K562 (cell line): ENCODE data around the gene AP1G1. TPM values are rescaled to one million over a fixed set of nuclear protein-coding genes. Genes with fewer than 3 reads are reported as not detected.

Source experiments
- ATAC-seq: fragments of 200-7000 bp; cut with Tn5 transposase; 3 replicates; pipeline ENCODE4 v1.9.1; 2020; ENCODE audit warnings: moderate library complexity
- BruUV-seq: library from RNA; stranded (reverse); fragments of 400-500 nt; replicated peaks from 2 replicates; lab custom pipeline; 2021; lab: Mats Ljungman, UMichigan
- CTCF ChIA-PET: fragments of 300-600 bp; formaldehyde crosslinking; extraction: SDS; loops from one replicate; lab custom pipeline; 2021; ENCODE audit warnings: low intra/inter-chr PET ratio; lab: Yijun Ruan, JAX
- POLR2A ChIA-PET: fragments of 300-600, 350-650 bp; sonication (Branson Sonifier 250); formaldehyde crosslinking; extraction: SDS; loops from one replicate; lab custom pipeline; 2021; ENCODE audit warnings: antibody characterized with exemption, inconsistent platforms; lab: Yijun Ruan, JAX
- DNase-seq, 4 experiments: peaks; one replicate each; pipeline versions ENCODE4 v3.0.0 to v3.0.0-alpha.2; 2011 to 2018; ENCODE audit warnings: low spot score in 3 of 4, mixed read lengths in 3 of 4; ENCODE audit errors: extremely low read depth in 1 of 4
- FAIRE-seq: peaks from 2 replicates; lab custom pipeline; 2011; peaks lifted over from hg19 to GRCh38; lab: Jason Lieb, UNC
- H2AFZ ChIP-seq: 2 replicates; pipeline ENCODE4 v1.6.0; 2011; ENCODE audit warnings: low read depth, low read length, control low read depth, inconsistent platforms
- H3K27ac ChIP-seq: fragments of 200-600 bp; 3 replicates; pipeline ENCODE4 v1.8.0; 2011; ENCODE audit warnings: low read depth, mild to moderate bottlenecking, control low read depth, inconsistent platforms, low read length, moderate library complexity, mixed read lengths; ENCODE audit errors: extremely low read depth
- H3K27me3 ChIP-seq, 2 experiments: fragments of 300-600 bp in 1 of 2; 2 replicates in 1 of 2; 3 replicates in 1 of 2; pipeline versions ENCODE4 v1.6.0 to v1.8.0; 2011; ENCODE audit warnings: inconsistent platforms in 2 of 2, low read length in 2 of 2, mild to moderate bottlenecking in 1 of 2, mixed read lengths in 1 of 2, moderate library complexity in 1 of 2; ENCODE audit not compliant: control insufficient read depth in 2 of 2, insufficient read depth in 2 of 2
- H3K36me3 ChIP-seq: fragments of 300-600 bp; 3 replicates; pipeline ENCODE4 v1.8.0; 2011; ENCODE audit warnings: mild to moderate bottlenecking, low read length, inconsistent platforms; ENCODE audit not compliant: control insufficient read depth, insufficient read depth
- H3K4me1 ChIP-seq, 2 experiments: fragments of 200-600 bp in 1 of 2; replicated peaks in 1 of 2; 2 replicates in 1 of 2; 3 replicates in 1 of 2; pipeline versions ENCODE4 v1.5.1 to v1.8.0; 2011; ENCODE audit warnings: inconsistent platforms in 2 of 2, low read length in 2 of 2, mild to moderate bottlenecking in 1 of 2, mixed read lengths in 1 of 2, moderate library complexity in 1 of 2; ENCODE audit not compliant: control insufficient read depth in 2 of 2, insufficient read depth in 2 of 2
- H3K4me2 ChIP-seq: 2 replicates; pipeline ENCODE4 v1.6.1; 2011; ENCODE audit warnings: low read length, control low read depth, inconsistent platforms, mixed read lengths; ENCODE audit not compliant: insufficient read depth
- H3K4me3 ChIP-seq: fragments of 200-600 bp; sonication (generic), shearing (Covaris generic); 2 replicates; pipeline ENCODE4 v1.5.1; 2016; ENCODE audit warnings: control low read depth, inconsistent platforms
- H3K79me2 ChIP-seq: fragments of 200-600 bp; 3 replicates; pipeline ENCODE4 v1.8.0; 2011; ENCODE audit warnings: low read length, inconsistent platforms; ENCODE audit not compliant: control insufficient read depth, insufficient read depth
- H3K9ac ChIP-seq, 2 experiments: 2 replicates each; pipeline versions ENCODE4 v1.6.0 to v1.6.1; 2011; ENCODE audit warnings: low read depth in 2 of 2, low read length in 2 of 2, control low read depth in 1 of 2, inconsistent platforms in 1 of 2, mild to moderate bottlenecking in 1 of 2, mixed read lengths in 1 of 2; ENCODE audit not compliant: insufficient read depth in 1 of 2
- H3K9me1 ChIP-seq: one replicate; pipeline ENCODE4 v1.6.0; 2011; ENCODE audit warnings: inconsistent platforms, mild to moderate bottlenecking, low read length, moderate library complexity; ENCODE audit not compliant: control insufficient read depth, insufficient read depth
- H3K9me3 ChIP-seq: replicated peaks from 2 replicates; pipeline ENCODE4 v1.5.1; 2011; ENCODE audit warnings: low read depth, low read length, inconsistent platforms; ENCODE audit not compliant: control insufficient read depth, insufficient read depth
- H4K20me1 ChIP-seq: replicated peaks from 2 replicates; pipeline ENCODE4 v1.6.1; 2011; ENCODE audit warnings: low read length, inconsistent platforms, mixed read lengths; ENCODE audit not compliant: control insufficient read depth, insufficient read depth
- BDP1 ChIP-seq: IDR thresholded peaks from 3 replicates; pipeline ENCODE4 v1.6.1; 2011; ENCODE audit not compliant: insufficient read length, insufficient read depth
- HINFP ChIP-seq: fragments of 450-650 bp; conservative IDR thresholded peaks from 2 replicates; pipeline ENCODE4 v1.6.1; 2016; ENCODE audit warnings: missing genetic modification characterization, low read depth, mild to moderate bottlenecking, control low read depth, missing compliant biosample characterization
- HNRNPH1 ChIP-seq: fragments of 200-400 bp; formaldehyde crosslinking; optimal IDR thresholded peaks from 2 replicates; pipeline ENCODE3; 2017; ENCODE audit warnings: low read depth, mild to moderate bottlenecking, low read length, moderate library complexity
- ILK ChIP-seq: fragments of 450-650 bp; IDR thresholded peaks from 2 replicates; pipeline ENCODE4 v1.6.1; 2016; ENCODE audit warnings: missing genetic modification characterization, low read depth, mild to moderate bottlenecking, missing compliant biosample characterization, moderate library complexity, borderline replicate concordance
- NR1H2 ChIP-seq: sonication (generic); formaldehyde crosslinking; IDR thresholded peaks from 2 replicates; pipeline ENCODE4 v1.4.0; 2020; ENCODE audit warnings: mild to moderate bottlenecking, missing genetic modification reagents
- ZNF184 ChIP-seq: sonication (generic); formaldehyde crosslinking; IDR thresholded peaks from 2 replicates; pipeline ENCODE4 v1.5.0; 2020; ENCODE audit warnings: missing genetic modification reagents
- ZNF589 ChIP-seq: fragments of 200-800 bp; sonication (Bioruptor generic); IDR thresholded peaks from 2 replicates; pipeline ENCODE4 v1.6.1; 2016; ENCODE audit warnings: low read depth, missing genetic modification characterization, missing compliant biosample characterization
- WGBS: fragments of 100-300 bp; shearing (Covaris generic); methylation state at CpG from one replicate; pipeline ENCODE4 v1.1.6; 2016; ENCODE audit warnings: low coverage, mixed read lengths; ENCODE audit not compliant: insufficient coverage; ENCODE audit errors: missing lambda C conversion rate; 5-methylcytosine and 5-hydroxymethylcytosine counted together
- in situ Hi-C: fragments of 300-500 bp; cut with MboI; formaldehyde crosslinking; loops from 4 replicates; pipeline ENCODE4 v1.15.0; 2018; ENCODE audit warnings: inconsistent platforms, mixed read lengths
- intact Hi-C: fragments of 100-400 bp; cut with micrococcal nuclease; formaldehyde crosslinking; loops from 2 replicates; pipeline ENCODE4 v1.14.2; 2022
- polyA plus RNA-seq, 8 experiments: library from polyadenylated mRNA; depleted of rRNA in 4 of 8; stranded (reverse) in 5 of 8; unstranded in 3 of 8; fragments of >200 nt; fragmentation: Nextera tagmentation in 2 of 8; fragmentation: Illumina TruSeq in 1 of 8; extraction: Ambion mirVana in 2 of 8; extraction: Trizol in 1 of 8; gene quantifications; 2 replicates each; pipeline versions ENCODE4 v1.2.1 to v1.2.3, GENCODE V29; 2011 to 2014; ENCODE audit warnings: inconsistent platforms in 1 of 8, missing spikeins in 1 of 8
- total RNA-seq, 7 experiments: library from RNA; depleted of rRNA in 6 of 7; stranded (reverse); fragments of >200 nt in 6 of 7; fragmentation: Illumina TruSeq in 2 of 7; extraction: Trizol in 2 of 7; gene quantifications; 2 replicates each; pipeline versions ENCODE4 v1.2.1 to v1.2.3, GENCODE V29; 2011 to 2021; ENCODE audit warnings: low replicate concordance in 1 of 7
- TF ChIP-seq, protein P1 (sequence below): fragments of 450-650 bp; IDR thresholded peaks from 2 replicates; pipeline ENCODE4 v1.6.1; 2016; ENCODE audit warnings: low read depth, mild to moderate bottlenecking, moderate library complexity
- TF ChIP-seq, protein P2 (sequence below): fragments of 200-600 bp; sonication (generic); IDR thresholded peaks from one replicate; pipeline ENCODE4 v1.6.1; 2012; ENCODE audit warnings: mild to moderate bottlenecking, low read depth, low read length, inconsistent platforms

Gene AP1G1
- total and polyA plus RNA-seq, 9 of the 15 experiments (the other 6 are each of a cell fraction or from before 2014, with no cell fraction given), result 7.0 to 59.2 (median 42.0) TPM

GRCh38 chr16:71707199-71707598 is 101.4 kb downstream of the AP1G1 start:
- no peaks in the 10 kb centered on the region for H3K9me1 ChIP-seq
- H3K27me3 ChIP-seq, result no peaks in the 10 kb centered on the region
- DNase-seq, result no peak
- H3K9me3 ChIP-seq, result no peaks in the 10 kb centered on the region
- BruUV-seq, result no TSS peak
- ATAC-seq, result no peak
- H3K4me3 ChIP-seq, result no peak overlapping the region
- CTCF ChIA-PET, result no interaction called here
- 97% methylated on average over 5 of the region's 7 CpGs for WGBS
- no peak overlapping the region for H3K4me2 ChIP-seq
- H3K9ac ChIP-seq, result no peak overlapping the region
- no peaks in the 10 kb centered on the region for H4K20me1 ChIP-seq
- POLR2A ChIA-PET, result interaction anchor here (1.0 to 1.7 kb wide), 2 partner anchors 9 to 14 kb away, joined by 3 to 5 read pairs; no protein-coding TSS in a partner anchor
- FAIRE-seq, result no peak
- in situ Hi-C loops (no loop called here), intact Hi-C loops (no loop called here)
- H3K4me1 ChIP-seq, result no peaks in the 10 kb centered on the region
- H3K36me3 ChIP-seq, result no peaks in the 10 kb centered on the region; the same call in 2 of the 3 replicates
- H2AFZ ChIP-seq, result no peak overlapping the region
- H3K79me2 ChIP-seq, result no peaks in the 10 kb centered on the region
- no peak overlapping the region for H3K27ac ChIP-seq
- TF ChIP-seq, protein P1, sequence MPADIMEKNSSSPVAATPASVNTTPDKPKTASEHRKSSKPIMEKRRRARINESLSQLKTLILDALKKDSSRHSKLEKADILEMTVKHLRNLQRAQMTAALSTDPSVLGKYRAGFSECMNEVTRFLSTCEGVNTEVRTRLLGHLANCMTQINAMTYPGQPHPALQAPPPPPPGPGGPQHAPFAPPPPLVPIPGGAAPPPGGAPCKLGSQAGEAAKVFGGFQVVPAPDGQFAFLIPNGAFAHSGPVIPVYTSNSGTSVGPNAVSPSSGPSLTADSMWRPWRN, result no peak
- TF ChIP-seq ZNF184 (CRISPR knock-in tag) (no peak), NR1H2 (CRISPR knock-in tag) (no peak), ILK (tag) (no peak), HINFP (tag) (no peak), HNRNPH1 (no peak), BDP1 (no peak), ZNF589 (CRISPR knock-in tag) (no peak)
- TF ChIP-seq, protein P2, sequence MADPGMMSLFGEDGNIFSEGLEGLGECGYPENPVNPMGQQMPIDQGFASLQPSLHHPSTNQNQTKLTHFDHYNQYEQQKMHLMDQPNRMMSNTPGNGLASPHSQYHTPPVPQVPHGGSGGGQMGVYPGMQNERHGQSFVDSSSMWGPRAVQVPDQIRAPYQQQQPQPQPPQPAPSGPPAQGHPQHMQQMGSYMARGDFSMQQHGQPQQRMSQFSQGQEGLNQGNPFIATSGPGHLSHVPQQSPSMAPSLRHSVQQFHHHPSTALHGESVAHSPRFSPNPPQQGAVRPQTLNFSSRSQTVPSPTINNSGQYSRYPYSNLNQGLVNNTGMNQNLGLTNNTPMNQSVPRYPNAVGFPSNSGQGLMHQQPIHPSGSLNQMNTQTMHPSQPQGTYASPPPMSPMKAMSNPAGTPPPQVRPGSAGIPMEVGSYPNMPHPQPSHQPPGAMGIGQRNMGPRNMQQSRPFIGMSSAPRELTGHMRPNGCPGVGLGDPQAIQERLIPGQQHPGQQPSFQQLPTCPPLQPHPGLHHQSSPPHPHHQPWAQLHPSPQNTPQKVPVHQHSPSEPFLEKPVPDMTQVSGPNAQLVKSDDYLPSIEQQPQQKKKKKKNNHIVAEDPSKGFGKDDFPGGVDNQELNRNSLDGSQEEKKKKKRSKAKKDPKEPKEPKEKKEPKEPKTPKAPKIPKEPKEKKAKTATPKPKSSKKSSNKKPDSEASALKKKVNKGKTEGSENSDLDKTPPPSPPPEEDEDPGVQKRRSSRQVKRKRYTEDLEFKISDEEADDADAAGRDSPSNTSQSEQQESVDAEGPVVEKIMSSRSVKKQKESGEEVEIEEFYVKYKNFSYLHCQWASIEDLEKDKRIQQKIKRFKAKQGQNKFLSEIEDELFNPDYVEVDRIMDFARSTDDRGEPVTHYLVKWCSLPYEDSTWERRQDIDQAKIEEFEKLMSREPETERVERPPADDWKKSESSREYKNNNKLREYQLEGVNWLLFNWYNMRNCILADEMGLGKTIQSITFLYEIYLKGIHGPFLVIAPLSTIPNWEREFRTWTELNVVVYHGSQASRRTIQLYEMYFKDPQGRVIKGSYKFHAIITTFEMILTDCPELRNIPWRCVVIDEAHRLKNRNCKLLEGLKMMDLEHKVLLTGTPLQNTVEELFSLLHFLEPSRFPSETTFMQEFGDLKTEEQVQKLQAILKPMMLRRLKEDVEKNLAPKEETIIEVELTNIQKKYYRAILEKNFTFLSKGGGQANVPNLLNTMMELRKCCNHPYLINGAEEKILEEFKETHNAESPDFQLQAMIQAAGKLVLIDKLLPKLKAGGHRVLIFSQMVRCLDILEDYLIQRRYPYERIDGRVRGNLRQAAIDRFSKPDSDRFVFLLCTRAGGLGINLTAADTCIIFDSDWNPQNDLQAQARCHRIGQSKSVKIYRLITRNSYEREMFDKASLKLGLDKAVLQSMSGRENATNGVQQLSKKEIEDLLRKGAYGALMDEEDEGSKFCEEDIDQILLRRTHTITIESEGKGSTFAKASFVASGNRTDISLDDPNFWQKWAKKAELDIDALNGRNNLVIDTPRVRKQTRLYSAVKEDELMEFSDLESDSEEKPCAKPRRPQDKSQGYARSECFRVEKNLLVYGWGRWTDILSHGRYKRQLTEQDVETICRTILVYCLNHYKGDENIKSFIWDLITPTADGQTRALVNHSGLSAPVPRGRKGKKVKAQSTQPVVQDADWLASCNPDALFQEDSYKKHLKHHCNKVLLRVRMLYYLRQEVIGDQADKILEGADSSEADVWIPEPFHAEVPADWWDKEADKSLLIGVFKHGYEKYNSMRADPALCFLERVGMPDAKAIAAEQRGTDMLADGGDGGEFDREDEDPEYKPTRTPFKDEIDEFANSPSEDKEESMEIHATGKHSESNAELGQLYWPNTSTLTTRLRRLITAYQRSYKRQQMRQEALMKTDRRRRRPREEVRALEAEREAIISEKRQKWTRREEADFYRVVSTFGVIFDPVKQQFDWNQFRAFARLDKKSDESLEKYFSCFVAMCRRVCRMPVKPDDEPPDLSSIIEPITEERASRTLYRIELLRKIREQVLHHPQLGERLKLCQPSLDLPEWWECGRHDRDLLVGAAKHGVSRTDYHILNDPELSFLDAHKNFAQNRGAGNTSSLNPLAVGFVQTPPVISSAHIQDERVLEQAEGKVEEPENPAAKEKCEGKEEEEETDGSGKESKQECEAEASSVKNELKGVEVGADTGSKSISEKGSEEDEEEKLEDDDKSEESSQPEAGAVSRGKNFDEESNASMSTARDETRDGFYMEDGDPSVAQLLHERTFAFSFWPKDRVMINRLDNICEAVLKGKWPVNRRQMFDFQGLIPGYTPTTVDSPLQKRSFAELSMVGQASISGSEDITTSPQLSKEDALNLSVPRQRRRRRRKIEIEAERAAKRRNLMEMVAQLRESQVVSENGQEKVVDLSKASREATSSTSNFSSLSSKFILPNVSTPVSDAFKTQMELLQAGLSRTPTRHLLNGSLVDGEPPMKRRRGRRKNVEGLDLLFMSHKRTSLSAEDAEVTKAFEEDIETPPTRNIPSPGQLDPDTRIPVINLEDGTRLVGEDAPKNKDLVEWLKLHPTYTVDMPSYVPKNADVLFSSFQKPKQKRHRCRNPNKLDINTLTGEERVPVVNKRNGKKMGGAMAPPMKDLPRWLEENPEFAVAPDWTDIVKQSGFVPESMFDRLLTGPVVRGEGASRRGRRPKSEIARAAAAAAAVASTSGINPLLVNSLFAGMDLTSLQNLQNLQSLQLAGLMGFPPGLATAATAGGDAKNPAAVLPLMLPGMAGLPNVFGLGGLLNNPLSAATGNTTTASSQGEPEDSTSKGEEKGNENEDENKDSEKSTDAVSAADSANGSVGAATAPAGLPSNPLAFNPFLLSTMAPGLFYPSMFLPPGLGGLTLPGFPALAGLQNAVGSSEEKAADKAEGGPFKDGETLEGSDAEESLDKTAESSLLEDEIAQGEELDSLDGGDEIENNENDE, result no peak
